Measurements from ENCODE around the gene YIF1B. TPM values are rescaled to one million over a fixed set of nuclear protein-coding genes. Genes with fewer than 3 reads are reported as not detected.

YIF1B gene
- total and polyA plus RNA-seq, 2 experiments from 2014 or later: 82.8 to 106 TPM

DNA sequence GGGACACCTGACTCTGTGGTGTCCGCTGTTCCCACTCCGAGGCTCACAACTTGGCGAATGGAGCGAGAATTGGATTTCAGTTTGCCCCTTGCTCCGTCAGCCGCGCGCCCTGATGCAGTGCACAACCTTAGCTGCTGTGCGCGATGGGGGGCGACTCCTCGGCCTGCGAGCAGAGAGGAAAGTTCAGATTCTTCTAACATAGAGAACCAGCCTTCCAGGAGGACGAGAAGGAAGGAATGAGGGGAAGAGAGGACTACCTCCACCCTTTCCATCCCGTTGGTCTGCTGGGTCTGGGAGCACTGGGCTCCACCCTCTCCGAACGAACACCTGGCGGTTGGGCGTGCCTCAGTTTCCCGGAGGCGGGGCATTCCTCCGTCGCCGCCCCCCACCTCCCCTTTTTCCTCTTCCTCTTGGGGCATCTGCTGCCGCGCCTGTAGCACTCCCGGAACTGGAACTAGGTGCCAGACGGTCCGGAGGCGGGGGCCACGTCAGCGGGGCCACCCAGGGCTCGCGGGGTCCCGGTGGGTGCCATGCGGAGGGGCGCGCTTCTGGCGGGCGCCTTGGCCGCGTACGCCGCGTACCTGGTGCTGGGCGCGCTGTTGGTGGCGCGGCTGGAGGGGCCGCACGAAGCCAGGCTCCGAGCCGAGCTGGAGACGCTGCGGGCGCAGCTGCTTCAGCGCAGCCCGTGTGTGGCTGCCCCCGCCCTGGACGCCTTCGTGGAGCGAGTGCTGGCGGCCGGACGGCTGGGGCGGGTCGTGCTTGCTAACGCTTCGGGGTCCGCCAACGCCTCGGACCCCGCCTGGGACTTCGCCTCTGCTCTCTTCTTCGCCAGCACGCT is 3.9 kb upstream of the YIF1B start, which contains the start of gene KCNK6:
TSS of gene KCNK6 (plus strand) at position 425 of the 838 bp plus-strand sequence. CDS start at position 531, 106 bp downstream.
- no peak within 1 kb of the TSS for H3K27ac ChIP-seq (ENCODE audit: low read depth)
- peaks cover 23% of the 10 kb centered on the region; the same call in 2 of the 3 replicates for H3K4me1 Mint-ChIP-seq
- peak; percentile 42 for ATAC-seq
- H3F3A ChIP-seq (replicated peaks; ENCODE audit: low read depth): peaks cover 15% of the 10 kb centered on the region
- peaks cover 36% of the 10 kb centered on the region for H3K27me3 ChIP-seq (ENCODE audit: insufficient read depth)
- H4K20me1 ChIP-seq (replicated peaks; ENCODE audit: insufficient read depth): no peaks in the 10 kb centered on the region; the same call in 1 of the 2 replicates
- H3K79me2 ChIP-seq (replicated peaks; ENCODE audit: insufficient read depth): peaks cover 1% of the 10 kb centered on the region; the same call in 1 of the 2 replicates
- TF ChIP-seq POLR2AphosphoS5 (IDR thresholded peaks at IDR 0.05; ENCODE audit: low read depth) (peak; percentile 87), ZNF331 (CRISPR knock-in tag; IDR thresholded peaks at IDR 0.05; ENCODE audit: low read depth) (no peak), NANOG (IDR thresholded peaks at IDR 0.05; ENCODE audit: borderline replicate concordance) (no peak)
- H3K27me3 Mint-ChIP-seq (ENCODE audit: insufficient read depth, low read depth, poor library complexity): peaks cover 44% of the 10 kb centered on the region
- peak; percentile 77 for DNase-seq (ENCODE audit: low spot score)
- peak within 1 kb of the TSS; percentile 89 for H3K4me3 ChIP-seq
- peaks cover 5% of the 10 kb centered on the region; the same call in 1 of the 2 replicates for H3K4me1 ChIP-seq (ENCODE audit: insufficient read depth)
- H2AFZ ChIP-seq: peak within 1 kb of the TSS; percentile 97
- H3K4me2 ChIP-seq: peak within 1 kb of the TSS; percentile 98
- no peaks in the 10 kb centered on the region for H3K9me2 ChIP-seq (ENCODE audit: insufficient read depth)
- peak within 1 kb of the TSS; percentile 77 for H3K4me3 Mint-ChIP-seq
- no peaks in the 10 kb centered on the region for H3K36me3 ChIP-seq (ENCODE audit: insufficient read depth)
- no peaks in the 10 kb centered on the region; the same call in 2 of the 3 replicates for H3K36me3 Mint-ChIP-seq (ENCODE audit: low read depth)
- no peak within 1 kb of the TSS for H3K27ac Mint-ChIP-seq
- no peaks in the 10 kb centered on the region for H3K9me3 Mint-ChIP-seq

DNA sequence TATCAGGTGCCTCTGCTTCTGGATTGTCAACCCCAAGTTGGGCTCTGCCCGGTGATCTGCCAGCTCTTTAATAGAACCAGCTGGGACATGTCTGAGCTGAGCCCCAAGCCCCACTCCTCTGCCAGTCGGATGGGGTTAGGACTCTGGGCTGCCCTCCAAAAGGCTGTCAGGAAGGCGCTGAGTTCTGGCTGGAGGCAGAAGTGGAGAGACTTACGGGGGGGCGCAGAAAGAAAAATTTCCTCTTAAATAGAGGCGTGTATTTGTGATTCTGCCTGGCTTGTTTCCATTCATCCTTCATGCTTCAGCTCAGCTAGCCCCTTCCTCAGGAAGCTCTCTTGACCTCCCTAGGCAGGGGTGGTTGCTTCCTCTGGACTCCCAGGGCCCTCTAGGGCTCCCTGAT is 2.9 kb upstream of the YIF1B start:
- peaks cover 25% of the 10 kb centered on the region for H3K4me1 Mint-ChIP-seq
- peaks cover 15% of the 10 kb centered on the region for H3F3A ChIP-seq (replicated peaks; ENCODE audit: low read depth)
- H3K4me1 ChIP-seq (ENCODE audit: insufficient read depth): peaks cover 5% of the 10 kb centered on the region; the same call in 1 of the 2 replicates
- H3K9me2 ChIP-seq (ENCODE audit: insufficient read depth): no peaks in the 10 kb centered on the region
- peak overlapping the region; percentile 77; the same call in 2 of the 3 replicates for H3K4me3 Mint-ChIP-seq
- H3K36me3 Mint-ChIP-seq (ENCODE audit: low read depth): no peaks in the 10 kb centered on the region; the same call in 2 of the 3 replicates
- H3K4me2 ChIP-seq: peak overlapping the region; percentile 98
- H3K79me2 ChIP-seq (replicated peaks; ENCODE audit: insufficient read depth): peaks cover 8% of the 10 kb centered on the region; the same call in 1 of the 2 replicates
- H4K20me1 ChIP-seq (replicated peaks; ENCODE audit: insufficient read depth): no peaks in the 10 kb centered on the region; the same call in 1 of the 2 replicates
- no peak for DNase-seq (ENCODE audit: low spot score)
- H3K36me3 ChIP-seq (ENCODE audit: insufficient read depth): no peaks in the 10 kb centered on the region
- no peaks in the 10 kb centered on the region for H3K9me3 Mint-ChIP-seq
- H3K27me3 Mint-ChIP-seq (ENCODE audit: insufficient read depth, low read depth, poor library complexity): peaks cover 45% of the 10 kb centered on the region
- H3K4me3 ChIP-seq: peak overlapping the region; percentile 89
- H3K27me3 ChIP-seq (ENCODE audit: insufficient read depth): peaks cover 36% of the 10 kb centered on the region
- no peak for ATAC-seq
- H3K27ac Mint-ChIP-seq: no peak overlapping the region
- H2AFZ ChIP-seq: 0 out of 2 replicates have a peak overlapping the region, but pooled peaks have one; percentile 97
- H3K27ac ChIP-seq (ENCODE audit: low read depth): no peak overlapping the region
- TF ChIP-seq, protein P1, sequence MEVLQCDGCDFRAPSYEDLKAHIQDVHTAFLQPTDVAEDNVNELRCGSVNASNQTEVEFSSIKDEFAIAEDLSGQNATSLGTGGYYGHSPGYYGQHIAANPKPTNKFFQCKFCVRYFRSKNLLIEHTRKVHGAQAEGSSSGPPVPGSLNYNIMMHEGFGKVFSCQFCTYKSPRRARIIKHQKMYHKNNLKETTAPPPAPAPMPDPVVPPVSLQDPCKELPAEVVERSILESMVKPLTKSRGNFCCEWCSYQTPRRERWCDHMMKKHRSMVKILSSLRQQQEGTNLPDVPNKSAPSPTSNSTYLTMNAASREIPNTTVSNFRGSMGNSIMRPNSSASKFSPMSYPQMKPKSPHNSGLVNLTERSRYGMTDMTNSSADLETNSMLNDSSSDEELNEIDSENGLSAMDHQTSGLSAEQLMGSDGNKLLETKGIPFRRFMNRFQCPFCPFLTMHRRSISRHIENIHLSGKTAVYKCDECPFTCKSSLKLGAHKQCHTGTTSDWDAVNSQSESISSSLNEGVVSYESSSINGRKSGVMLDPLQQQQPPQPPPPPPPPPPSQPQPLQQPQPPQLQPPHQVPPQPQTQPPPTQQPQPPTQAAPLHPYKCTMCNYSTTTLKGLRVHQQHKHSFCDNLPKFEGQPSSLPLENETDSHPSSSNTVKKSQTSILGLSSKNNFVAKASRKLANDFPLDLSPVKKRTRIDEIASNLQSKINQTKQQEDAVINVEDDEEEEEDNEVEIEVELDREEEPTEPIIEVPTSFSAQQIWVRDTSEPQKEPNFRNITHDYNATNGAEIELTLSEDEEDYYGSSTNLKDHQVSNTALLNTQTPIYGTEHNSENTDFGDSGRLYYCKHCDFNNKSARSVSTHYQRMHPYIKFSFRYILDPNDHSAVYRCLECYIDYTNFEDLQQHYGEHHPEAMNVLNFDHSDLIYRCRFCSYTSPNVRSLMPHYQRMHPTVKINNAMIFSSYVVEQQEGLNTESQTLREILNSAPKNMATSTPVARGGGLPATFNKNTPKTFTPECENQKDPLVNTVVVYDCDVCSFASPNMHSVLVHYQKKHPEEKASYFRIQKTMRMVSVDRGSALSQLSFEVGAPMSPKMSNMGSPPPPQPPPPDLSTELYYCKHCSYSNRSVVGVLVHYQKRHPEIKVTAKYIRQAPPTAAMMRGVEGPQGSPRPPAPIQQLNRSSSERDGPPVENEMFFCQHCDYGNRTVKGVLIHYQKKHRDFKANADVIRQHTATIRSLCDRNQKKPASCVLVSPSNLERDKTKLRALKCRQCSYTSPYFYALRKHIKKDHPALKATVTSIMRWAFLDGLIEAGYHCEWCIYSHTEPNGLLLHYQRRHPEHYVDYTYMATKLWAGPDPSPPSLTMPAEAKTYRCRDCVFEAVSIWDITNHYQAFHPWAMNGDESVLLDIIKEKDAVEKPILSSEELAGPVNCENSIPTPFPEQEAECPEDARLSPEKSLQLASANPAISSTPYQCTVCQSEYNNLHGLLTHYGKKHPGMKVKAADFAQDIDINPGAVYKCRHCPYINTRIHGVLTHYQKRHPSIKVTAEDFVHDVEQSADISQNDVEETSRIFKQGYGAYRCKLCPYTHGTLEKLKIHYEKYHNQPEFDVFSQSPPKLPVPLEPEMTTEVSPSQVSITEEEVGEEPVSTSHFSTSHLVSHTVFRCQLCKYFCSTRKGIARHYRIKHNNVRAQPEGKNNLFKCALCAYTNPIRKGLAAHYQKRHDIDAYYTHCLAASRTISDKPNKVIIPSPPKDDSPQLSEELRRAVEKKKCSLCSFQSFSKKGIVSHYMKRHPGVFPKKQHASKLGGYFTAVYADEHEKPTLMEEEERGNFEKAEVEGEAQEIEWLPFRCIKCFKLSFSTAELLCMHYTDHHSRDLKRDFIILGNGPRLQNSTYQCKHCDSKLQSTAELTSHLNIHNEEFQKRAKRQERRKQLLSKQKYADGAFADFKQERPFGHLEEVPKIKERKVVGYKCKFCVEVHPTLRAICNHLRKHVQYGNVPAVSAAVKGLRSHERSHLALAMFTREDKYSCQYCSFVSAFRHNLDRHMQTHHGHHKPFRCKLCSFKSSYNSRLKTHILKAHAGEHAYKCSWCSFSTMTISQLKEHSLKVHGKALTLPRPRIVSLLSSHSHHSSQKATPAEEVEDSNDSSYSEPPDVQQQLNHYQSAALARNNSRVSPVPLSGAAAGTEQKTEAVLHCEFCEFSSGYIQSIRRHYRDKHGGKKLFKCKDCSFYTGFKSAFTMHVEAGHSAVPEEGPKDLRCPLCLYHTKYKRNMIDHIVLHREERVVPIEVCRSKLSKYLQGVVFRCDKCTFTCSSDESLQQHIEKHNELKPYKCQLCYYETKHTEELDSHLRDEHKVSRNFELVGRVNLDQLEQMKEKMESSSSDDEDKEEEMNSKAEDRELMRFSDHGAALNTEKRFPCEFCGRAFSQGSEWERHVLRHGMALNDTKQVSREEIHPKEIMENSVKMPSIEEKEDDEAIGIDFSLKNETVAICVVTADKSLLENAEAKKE (CRISPR knock-in tag; IDR thresholded peaks at IDR 0.05): no peak
- TF ChIP-seq JUNB (IDR thresholded peaks at IDR 0.05; ENCODE audit: unreplicated experiment): no peak
- TF ChIP-seq CREB1 (CRISPR knock-in tag; IDR thresholded peaks at IDR 0.05; ENCODE audit: low read depth): no peak
- TF ChIP-seq, protein P2, sequence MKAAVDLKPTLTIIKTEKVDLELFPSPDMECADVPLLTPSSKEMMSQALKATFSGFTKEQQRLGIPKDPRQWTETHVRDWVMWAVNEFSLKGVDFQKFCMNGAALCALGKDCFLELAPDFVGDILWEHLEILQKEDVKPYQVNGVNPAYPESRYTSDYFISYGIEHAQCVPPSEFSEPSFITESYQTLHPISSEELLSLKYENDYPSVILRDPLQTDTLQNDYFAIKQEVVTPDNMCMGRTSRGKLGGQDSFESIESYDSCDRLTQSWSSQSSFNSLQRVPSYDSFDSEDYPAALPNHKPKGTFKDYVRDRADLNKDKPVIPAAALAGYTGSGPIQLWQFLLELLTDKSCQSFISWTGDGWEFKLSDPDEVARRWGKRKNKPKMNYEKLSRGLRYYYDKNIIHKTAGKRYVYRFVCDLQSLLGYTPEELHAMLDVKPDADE (IDR thresholded peaks at IDR 0.05): no peak
- no peak for TF ChIP-seq ZNF331 (CRISPR knock-in tag; IDR thresholded peaks at IDR 0.05; ENCODE audit: low read depth)
- TF ChIP-seq EZH2phosphoT487 (IDR thresholded peaks at IDR 0.05; ENCODE audit: unreplicated experiment): no peak
- TF ChIP-seq POLR2AphosphoS5 (IDR thresholded peaks at IDR 0.05; ENCODE audit: low read depth): no peak
- TF ChIP-seq, protein P3, sequence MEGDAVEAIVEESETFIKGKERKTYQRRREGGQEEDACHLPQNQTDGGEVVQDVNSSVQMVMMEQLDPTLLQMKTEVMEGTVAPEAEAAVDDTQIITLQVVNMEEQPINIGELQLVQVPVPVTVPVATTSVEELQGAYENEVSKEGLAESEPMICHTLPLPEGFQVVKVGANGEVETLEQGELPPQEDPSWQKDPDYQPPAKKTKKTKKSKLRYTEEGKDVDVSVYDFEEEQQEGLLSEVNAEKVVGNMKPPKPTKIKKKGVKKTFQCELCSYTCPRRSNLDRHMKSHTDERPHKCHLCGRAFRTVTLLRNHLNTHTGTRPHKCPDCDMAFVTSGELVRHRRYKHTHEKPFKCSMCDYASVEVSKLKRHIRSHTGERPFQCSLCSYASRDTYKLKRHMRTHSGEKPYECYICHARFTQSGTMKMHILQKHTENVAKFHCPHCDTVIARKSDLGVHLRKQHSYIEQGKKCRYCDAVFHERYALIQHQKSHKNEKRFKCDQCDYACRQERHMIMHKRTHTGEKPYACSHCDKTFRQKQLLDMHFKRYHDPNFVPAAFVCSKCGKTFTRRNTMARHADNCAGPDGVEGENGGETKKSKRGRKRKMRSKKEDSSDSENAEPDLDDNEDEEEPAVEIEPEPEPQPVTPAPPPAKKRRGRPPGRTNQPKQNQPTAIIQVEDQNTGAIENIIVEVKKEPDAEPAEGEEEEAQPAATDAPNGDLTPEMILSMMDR (conservative IDR thresholded peaks at IDR 0.05; ENCODE audit: low read depth in 2 of 2): no peak
- no peak for TF ChIP-seq NANOG (IDR thresholded peaks at IDR 0.05; ENCODE audit: borderline replicate concordance)
